Spleen (tissue), 7 donors: ENCODE data around the gene DCST2.
A peak's percentile ranks its signal among the peaks of the same experiment; 100 is the strongest.

Experiments used
- POLR2A ChIP-seq, 3 donors: fragments of 450-650 bp; IDR thresholded peaks; one replicate each; pipeline ENCODE4 v1.5.1; 2017; ENCODE audit warnings: antibody characterized with exemption in 3 of 3, mild to moderate bottlenecking in 1 of 3
- TF ChIP-seq, protein P1 (sequence below), 11 experiments: fragments of 200-600 bp in 7 of 11; fragments of 450-650 bp in 4 of 11; sonication (generic) in 4 of 11; IDR thresholded peaks in 8 of 11; conservative IDR thresholded peaks in 3 of 11; 1 replicate in 7 of 11; 2 replicates in 4 of 11; pipeline versions ENCODE4 v1.4.0 to v1.8.0; 2016 to 2021; ENCODE audit warnings: antibody characterized with exemption in 11 of 11, inconsistent platforms in 4 of 11, mild to moderate bottlenecking in 1 of 11
- donor health status: DM: no; HTN: no; CAD: no; lungs with moderate emphysema.
- donor health status: DM: no; HTN: no; CAD: no.
- donor health status: DM: no; HTN: no; CAD: no.

DNA sequence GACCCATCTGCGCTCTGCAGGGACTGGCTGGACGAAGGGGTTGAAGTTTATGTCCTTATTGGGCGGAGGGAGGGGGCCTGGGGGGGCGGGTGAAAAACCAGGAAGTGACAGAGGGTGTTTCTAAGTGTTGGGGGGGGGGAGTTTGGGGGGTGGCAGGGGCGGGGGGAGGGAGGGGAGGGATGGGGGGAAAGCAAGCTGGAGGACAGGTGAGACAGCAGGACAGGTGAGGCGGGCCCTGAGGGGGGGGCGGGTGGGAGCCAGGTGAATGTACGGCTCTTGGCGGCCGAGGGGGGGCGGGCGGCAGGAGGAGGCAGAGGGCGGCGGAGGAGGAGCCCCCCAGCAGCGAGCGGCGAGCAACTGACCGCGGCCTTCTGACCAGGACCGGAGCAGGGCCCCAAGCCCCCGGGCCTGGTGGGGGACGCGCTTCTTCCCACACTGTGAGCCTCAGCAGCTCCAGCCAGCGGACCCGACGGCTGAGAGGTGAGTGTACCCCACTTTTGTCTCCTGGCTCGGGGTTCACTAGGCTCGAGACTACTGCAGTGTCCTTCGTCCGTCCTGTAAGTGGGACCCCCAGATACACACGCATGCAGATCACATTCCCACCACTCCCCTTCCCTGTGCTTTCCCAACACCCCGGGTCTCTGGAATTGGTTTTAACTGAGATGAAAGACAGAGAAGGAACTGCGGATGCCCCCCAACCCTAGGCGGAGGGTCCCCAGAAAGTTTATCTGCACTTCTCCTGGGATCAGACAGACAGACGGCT is 30.9 kb downstream of the DCST2 start, which contains the start of gene ZBTB7B:
- TF ChIP-seq, protein P1, sequence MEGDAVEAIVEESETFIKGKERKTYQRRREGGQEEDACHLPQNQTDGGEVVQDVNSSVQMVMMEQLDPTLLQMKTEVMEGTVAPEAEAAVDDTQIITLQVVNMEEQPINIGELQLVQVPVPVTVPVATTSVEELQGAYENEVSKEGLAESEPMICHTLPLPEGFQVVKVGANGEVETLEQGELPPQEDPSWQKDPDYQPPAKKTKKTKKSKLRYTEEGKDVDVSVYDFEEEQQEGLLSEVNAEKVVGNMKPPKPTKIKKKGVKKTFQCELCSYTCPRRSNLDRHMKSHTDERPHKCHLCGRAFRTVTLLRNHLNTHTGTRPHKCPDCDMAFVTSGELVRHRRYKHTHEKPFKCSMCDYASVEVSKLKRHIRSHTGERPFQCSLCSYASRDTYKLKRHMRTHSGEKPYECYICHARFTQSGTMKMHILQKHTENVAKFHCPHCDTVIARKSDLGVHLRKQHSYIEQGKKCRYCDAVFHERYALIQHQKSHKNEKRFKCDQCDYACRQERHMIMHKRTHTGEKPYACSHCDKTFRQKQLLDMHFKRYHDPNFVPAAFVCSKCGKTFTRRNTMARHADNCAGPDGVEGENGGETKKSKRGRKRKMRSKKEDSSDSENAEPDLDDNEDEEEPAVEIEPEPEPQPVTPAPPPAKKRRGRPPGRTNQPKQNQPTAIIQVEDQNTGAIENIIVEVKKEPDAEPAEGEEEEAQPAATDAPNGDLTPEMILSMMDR (IDR thresholded peaks at IDR 0.05 in 8 of 11, conservative IDR thresholded peaks at IDR 0.05 in 3 of 11) = peak in 1 of 11 experiments; percentile 2
- no peak for TF ChIP-seq POLR2A (IDR thresholded peaks at IDR 0.05)
